ENCODE data around the gene TRMU. TPM values are rescaled to one million over a fixed set of nuclear protein-coding genes. Genes with fewer than 3 reads are reported as not detected.

TRMU gene
- total RNA-seq: 10 to 100 TPM; 30.9 to 44.5 TPM
- long read RNA-seq, transcript TRMU-201 (11 exons, 1,940 nt): major isoform, 18 of 61 reads
- long read RNA-seq, partial matches to known transcripts: 2 of 61 reads
- long read RNA-seq, other reads (novel, unspliced or antisense): 29 of 61 reads

GRCh38 chr22:46335201-46336118 lies at the start of gene TRMU:
TRMU (plus strand) TSS chr22:46335714; CDS start chr22:46335765, 51 bp downstream.
- intact Hi-C loops (cut with DNase I, micrococcal nuclease): no loop called here

GRCh38 chr22:46286006-46286405 lies 49.5 kb upstream of the TRMU start:
- DNase-seq: no peak
- no peak for ATAC-seq
- intact Hi-C loops (cut with DNase I, micrococcal nuclease): no loop called here

More at GRCh38 chr22:46335201-46336118, at the start of gene TRMU:
- peak; percentile 92 for ATAC-seq
- DNase-seq: peak; percentile 82 to 90

- DNase-seq: no peak
- intact Hi-C loops (cut with DNase I, micrococcal nuclease): no loop called here
- no peak for ATAC-seq
These were observed 48.3 kb upstream of the TRMU start for GRCh38 chr22:46286941-46287872.

- peak; percentile 33 for ATAC-seq
- peak; percentile 46 to 62 for DNase-seq
These were observed 47.4 kb upstream of the TRMU start for GRCh38 chr22:46287873-46288751.

GRCh38 chr22:46288846-46289243 lies 46.7 kb upstream of the TRMU start:
- ATAC-seq (no peak), DNase-seq (no peak)
- intact Hi-C loops (cut with DNase I, micrococcal nuclease): no loop called here

More at GRCh38 chr22:46287873-46288751, 47.4 kb upstream of the TRMU start:
- intact Hi-C loops (cut with DNase I, micrococcal nuclease): no loop called here

- no peak for DNase-seq
- ATAC-seq: no peak
- intact Hi-C loops (cut with DNase I, micrococcal nuclease): no loop called here
These were observed 46.1 kb upstream of the TRMU start for GRCh38 chr22:46289244-46289891.

GRCh38 chr22:46290121-46290842 lies 45.2 kb upstream of the TRMU start:
- ATAC-seq (no peak), DNase-seq (no peak)
- intact Hi-C loops (cut with DNase I, micrococcal nuclease): no loop called here

GRCh38 chr22:46290843-46291785 lies 44.4 kb upstream of the TRMU start:
- intact Hi-C loops (cut with DNase I, micrococcal nuclease): no loop called here
- DNase-seq: no peak

DNA sequence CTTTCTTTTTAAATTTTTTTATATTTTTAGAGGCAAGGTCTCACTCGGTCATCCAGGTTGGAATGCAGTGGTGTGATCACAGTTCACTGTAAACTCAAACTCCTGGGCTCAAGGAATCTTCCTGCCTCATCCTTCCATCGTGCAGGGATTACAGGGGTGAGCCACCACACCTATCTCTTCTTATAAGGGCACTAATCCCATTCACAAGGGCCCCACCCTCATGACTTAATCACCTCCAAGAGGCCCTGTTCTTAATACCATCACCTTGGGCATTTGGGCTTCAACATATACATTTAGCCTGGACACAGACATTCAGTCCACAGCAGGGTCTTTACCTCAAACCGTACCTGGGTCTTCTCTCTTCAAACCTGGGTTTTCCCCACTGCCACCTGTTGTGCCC lies 43.3 kb upstream of the TRMU start:
- no peak for DNase-seq
- intact Hi-C loops (cut with DNase I, micrococcal nuclease): no loop called here

More at GRCh38 chr22:46290843-46291785, 44.4 kb upstream of the TRMU start:
- no peak for ATAC-seq

GRCh38 chr22:46292732-46293131 lies 42.8 kb upstream of the TRMU start:
- DNase-seq: no peak
- ATAC-seq: no peak
- intact Hi-C loops (cut with DNase I, micrococcal nuclease): no loop called here

More for the DNA sequence above, 43.3 kb upstream of the TRMU start:
- ATAC-seq: no peak

- DNase-seq: peak in 1 of 2 donors; percentile 46
- no peak for ATAC-seq
- intact Hi-C loops (cut with DNase I, micrococcal nuclease): no loop called here
These were observed 41.8 kb upstream of the TRMU start for GRCh38 chr22:46293577-46294260.

DNA sequence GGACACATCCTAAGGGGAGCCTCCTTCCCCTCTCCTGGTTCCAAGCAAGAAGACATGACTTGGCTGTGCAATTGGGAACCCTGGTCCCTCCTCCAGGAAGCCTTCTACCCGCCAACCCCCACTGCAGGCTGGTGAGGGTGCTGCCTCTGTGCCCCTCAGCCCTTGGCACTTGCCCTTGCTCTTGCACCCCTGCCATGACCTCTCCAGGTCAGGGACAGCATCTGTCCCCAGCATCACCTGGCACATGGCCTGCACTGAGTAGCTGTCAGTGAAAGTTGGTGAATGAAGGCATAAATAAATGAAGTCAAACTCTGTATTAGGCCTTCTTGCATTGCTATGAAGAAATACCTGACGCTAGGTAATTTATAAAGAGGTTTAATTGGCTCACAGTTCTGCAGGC lies 40.7 kb upstream of the TRMU start:
- ATAC-seq: no peak
- intact Hi-C loops (cut with DNase I, micrococcal nuclease): no loop called here
- DNase-seq: no peak

GRCh38 chr22:46295277-46295971 lies 40.1 kb upstream of the TRMU start:
- no peak for DNase-seq
- ATAC-seq: peak; percentile 4
- intact Hi-C loops (cut with DNase I, micrococcal nuclease): no loop called here

- ATAC-seq (peak; percentile 92), DNase-seq (peak; percentile 98 to 99)
- intact Hi-C loops (cut with DNase I, micrococcal nuclease): no loop called here
These were observed 39.0 kb upstream of the TRMU start, which contains the start of gene GTSE1 for GRCh38 chr22:46296257-46297150. GTSE1 (plus strand) TSS chr22:46296870; CDS start chr22:46297401, 531 bp downstream.

Data from left colon (tissue), 2 donors.